HG02610 (cell line): ENCODE measurements around the gene RORC.

Experiments
- ATAC-seq: cut with Tn5 transposase; IDR thresholded peaks from one replicate; pipeline ENCODE4 v1.9.1; 2021; ENCODE audit warnings: mild to moderate bottlenecking, moderate library complexity; ENCODE audit not compliant: unreplicated experiment

RORC gene

GRCh38 chr1:151829352-151830046 lies 2.1 kb downstream of the RORC start:
- no peak for ATAC-seq

DNA sequence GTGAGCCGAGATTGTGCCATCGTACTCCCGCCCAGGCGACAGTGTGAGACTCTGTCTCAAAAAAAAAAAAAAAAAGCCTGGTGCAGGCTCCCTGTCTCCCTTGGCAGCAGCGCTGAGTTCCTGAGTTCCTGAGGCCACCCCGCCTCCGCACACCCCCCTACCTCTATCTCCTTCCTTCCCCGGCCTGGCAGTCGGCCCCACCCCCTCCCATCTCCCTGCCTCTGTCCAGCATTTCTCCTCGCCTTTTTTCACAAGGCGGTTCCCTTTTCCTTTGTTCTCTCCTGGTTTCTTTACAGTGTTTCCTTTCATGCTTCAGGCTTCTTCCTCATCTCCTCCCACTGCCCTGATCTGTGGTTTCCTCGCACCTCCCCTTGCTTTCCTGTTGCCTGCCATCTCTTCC lies 2.7 kb downstream of the RORC start:
- no peak for ATAC-seq

GRCh38 chr1:151827853-151828252 lies 3.7 kb downstream of the RORC start:
- ATAC-seq: no peak

GRCh38 chr1:151825751-151826660 lies 5.6 kb downstream of the RORC start:
- ATAC-seq: no peak

DNA sequence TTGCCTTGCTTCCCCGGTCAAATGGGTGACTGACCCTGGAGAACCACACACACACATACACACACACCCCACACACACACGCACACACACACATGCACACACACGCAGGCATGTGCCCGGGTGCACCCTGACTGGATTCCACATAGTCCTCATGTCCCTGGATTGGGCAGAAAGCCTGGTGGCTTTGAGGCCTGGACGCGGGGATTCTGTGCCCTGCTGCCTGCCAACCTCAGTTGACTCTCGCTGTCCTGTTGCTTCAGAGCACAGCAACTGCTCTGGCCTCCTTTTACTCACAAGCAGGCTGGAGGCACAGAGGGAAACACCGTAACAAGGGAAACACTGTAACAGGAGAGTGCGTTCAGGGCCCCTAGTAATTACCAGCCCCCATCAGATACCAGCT lies 6.4 kb downstream of the RORC start:
- no peak for ATAC-seq

DNA sequence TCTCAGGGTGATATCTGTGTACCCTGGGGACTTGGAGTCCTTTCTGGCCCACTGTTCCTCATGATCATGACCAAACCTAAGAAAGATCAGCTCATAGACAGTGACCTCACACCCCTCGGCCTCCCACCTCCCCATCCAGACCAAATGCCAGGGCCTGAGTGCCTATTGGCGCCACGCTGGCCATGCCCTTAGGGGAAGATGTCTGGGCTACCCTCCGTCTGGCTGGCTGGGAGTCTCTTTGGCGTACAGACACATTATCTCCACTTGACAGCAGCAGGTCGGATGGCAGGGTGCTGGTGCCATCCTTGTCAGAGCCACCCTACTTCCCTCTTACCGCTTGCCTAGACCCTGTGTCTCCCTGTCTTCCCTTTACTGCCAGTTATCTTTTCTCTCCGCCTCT lies 8.4 kb downstream of the RORC start:
- no peak for ATAC-seq

DNA sequence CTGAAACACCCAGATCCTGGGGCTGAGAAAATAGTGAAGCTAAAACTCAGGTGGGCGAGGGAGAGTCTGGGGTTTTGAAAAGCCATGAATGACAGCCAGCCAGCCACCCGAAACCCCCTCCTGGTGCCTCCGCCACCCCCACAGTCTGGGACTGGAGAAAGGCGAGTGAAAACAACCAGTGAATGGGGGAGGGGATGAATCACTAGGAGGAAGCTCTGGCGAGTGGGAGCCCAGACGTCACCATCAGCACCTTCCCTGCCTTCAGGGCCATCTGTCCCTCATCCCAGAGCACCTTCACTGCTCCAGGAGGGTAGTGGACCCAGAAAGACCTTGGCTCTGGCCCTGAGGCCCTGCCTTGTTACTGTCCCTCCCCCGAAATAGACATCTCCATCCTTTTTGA lies 9.2 kb downstream of the RORC start:
- no peak for ATAC-seq

- no peak for ATAC-seq
Observed at GRCh38 chr1:151820940-151821339, 10.7 kb downstream of the RORC start.

GRCh38 chr1:151819976-151820623 lies 11.5 kb downstream of the RORC start:
- no peak for ATAC-seq

DNA sequence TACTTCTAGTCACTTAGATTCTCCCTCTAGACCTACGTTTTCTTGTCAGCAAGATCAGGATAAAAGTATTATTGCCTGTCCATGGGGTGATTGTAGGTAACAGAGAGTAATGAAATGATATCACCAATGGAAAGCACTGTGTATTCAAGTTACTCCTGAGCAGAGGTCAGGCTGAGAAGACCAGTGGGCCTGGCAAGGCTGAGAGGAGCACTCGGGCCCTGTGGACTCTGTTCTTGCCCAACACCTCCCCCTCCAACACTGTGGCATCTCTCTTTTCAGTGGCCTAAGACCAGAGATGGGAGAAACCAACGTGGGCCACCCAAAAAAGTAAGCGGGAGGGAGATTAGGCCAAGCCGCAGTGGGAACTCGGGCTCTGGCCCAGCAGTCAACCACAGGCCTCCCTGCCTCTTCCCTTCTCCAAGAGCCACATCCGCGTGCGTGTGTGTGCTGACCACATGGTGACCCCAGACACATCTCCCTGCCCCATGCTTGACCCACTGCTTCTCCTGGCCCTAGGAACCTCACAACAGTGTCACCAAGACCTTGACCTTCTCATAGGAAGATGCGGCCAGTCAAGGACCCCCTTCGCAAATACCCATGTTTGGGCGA lies 12.3 kb downstream of the RORC start:
- no peak for ATAC-seq

GRCh38 chr1:151817353-151817730 lies 14.3 kb downstream of the RORC start:
- ATAC-seq: no peak

GRCh38 chr1:151816548-151817352 lies 14.9 kb downstream of the RORC start:
- no peak for ATAC-seq

DNA sequence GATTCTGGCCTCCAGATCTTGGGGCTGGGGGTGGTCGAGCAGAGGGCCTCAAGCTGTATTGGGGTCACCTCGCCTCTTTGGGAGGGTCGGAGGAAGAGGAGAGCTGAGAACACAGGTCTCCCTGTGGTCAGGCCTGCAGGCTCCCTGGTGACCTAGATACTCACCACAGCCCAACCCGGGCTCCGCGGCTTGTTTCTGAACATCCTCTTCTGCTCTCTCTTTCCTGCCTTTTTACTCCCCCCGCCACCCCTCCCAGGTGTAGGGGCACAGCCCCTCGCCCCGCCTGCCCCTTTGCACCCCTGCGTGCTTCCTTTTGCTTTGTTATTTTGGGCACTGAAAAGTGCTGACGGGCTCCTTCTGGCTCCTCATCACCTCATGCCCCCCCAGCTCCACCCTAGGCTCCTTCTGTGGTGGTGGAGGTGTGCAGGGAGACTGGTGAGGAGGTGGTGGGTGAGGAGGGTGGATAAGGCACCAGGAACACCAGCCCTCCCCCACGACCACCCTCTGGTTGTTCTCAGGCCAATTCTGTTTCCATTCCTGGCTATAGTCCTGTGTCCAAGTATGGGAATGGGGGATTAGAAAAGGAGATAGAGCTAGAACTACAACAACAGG lies 15.8 kb downstream of the RORC start:
- ATAC-seq: no peak

GRCh38 chr1:151814971-151815545 lies 16.5 kb downstream of the RORC start:
- ATAC-seq: no peak

DNA sequence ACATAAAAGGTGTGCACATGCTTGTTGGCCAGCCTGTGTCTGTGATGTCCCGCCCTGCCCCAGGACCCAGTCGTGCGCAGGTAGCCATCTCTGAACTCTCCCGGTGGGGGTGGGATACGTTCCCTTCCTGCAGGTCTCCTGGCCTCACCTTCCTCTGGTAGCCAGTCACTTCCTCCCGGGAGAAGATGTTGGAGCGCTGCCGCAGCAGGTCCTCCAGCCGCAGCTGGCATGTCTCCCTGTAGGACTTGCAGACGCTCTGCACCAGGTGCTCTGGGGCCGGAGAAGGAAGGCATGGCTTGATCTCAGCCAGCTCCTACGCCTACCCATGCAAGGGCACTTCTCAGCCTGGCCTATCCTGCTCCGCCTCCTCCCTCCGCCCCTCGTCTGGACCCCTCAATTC lies 17.2 kb downstream of the RORC start:
- ATAC-seq: no peak

- no peak for ATAC-seq
Observed at GRCh38 chr1:151813271-151813977, 18.2 kb downstream of the RORC start.

DNA sequence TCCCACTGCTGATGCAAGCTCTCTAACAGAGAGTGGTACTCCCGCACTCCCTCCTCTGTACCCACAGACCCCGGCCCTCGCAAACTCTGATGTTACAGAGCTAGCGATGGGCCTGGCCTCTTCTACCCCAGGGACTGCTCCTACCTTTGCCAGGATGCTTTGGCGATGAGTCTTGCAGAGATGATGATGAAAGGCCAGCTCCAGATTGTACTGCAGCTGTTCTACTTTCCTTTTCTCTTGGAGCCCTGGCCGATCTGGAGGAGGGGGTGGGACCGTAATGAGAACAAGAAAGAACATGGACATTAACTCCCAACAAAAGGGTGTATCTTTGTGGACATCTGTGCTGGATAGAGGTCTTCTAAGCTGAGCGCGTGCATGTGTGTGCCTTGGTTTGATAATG lies 20.4 kb downstream of the RORC start:
- no peak for ATAC-seq

GRCh38 chr1:151809985-151810556 lies 21.5 kb downstream of the RORC start:
- no peak for ATAC-seq
